OCI-LY7 (cell line): Measurements from ENCODE around the gene PARD6A. TPM values are rescaled to one million over a fixed set of nuclear protein-coding genes. Genes with fewer than 3 reads are reported as not detected.

Experiments used
- total RNA-seq, 2 experiments: library from RNA; depleted of rRNA in 1 of 2; stranded (reverse); fragments of >200 nt in 1 of 2; shearing (Covaris generic) in 1 of 2; gene quantifications; 2 replicates each; pipeline ENCODE4 v1.2.3, GENCODE V29; 2014 to 2022

The PARD6A gene
- total RNA-seq, 2 experiments from 2014 or later, result 14.0 to 23.3 TPM

Other genes with a start within 250 kb of the PARD6A start
- gene ZDHHC1, start 244.5 kb upstream of the PARD6A start, total RNA-seq (2014; rRNA removed; shearing (Covaris generic)), result not detected in 2 replicates
- gene ZDHHC1, start 244.5 kb upstream of the PARD6A start, total RNA-seq (2022), result not detected in 2 replicates
- not detected in 2 replicates for gene HSD11B2, start 229.8 kb upstream of the PARD6A start, total RNA-seq (2014; rRNA removed; shearing (Covaris generic))
- gene HSD11B2, start 229.8 kb upstream of the PARD6A start, total RNA-seq (2022), result not detected in 2 replicates
- gene ATP6V0D1, start 179.8 kb upstream of the PARD6A start, total RNA-seq (2014; rRNA removed; shearing (Covaris generic)), result 13.5 and 24.4 TPM in 2 replicates
- 34.0 and 38.0 TPM in 2 replicates for gene ATP6V0D1, start 179.8 kb upstream of the PARD6A start, total RNA-seq (2022)
- gene AGRP, start 177.4 kb upstream of the PARD6A start, total RNA-seq (2014; rRNA removed; shearing (Covaris generic)), result not detected in 2 replicates
- 0.52 TPM in 1 of 2 replicates, not detected in the other for gene AGRP, start 177.4 kb upstream of the PARD6A start, total RNA-seq (2022)
- 8.9 and 9.7 TPM in 2 replicates for gene RIPOR1, start 132.1 kb upstream of the PARD6A start, total RNA-seq (2014; rRNA removed; shearing (Covaris generic))
- gene RIPOR1, start 132.1 kb upstream of the PARD6A start, total RNA-seq (2022), result 26.4 and 40.2 TPM in 2 replicates
- 70.6 and 72.1 TPM in 2 replicates for gene CTCF, start 98.4 kb upstream of the PARD6A start, total RNA-seq (2014; rRNA removed; shearing (Covaris generic))
- 83.5 and 93.3 TPM in 2 replicates for gene CTCF, start 98.4 kb upstream of the PARD6A start, total RNA-seq (2022)
- gene CARMIL2, start 15.8 kb upstream of the PARD6A start, total RNA-seq (2014; rRNA removed; shearing (Covaris generic)), result 98.0 and 114 TPM in 2 replicates
- 200 and 202 TPM in 2 replicates for gene CARMIL2, start 15.8 kb upstream of the PARD6A start, total RNA-seq (2022)
- 33.7 and 41.7 TPM in 2 replicates for gene ACD, start 700 bp upstream of the PARD6A start, total RNA-seq (2014; rRNA removed; shearing (Covaris generic))
- 45.4 and 50.2 TPM in 2 replicates for gene ACD, start 700 bp upstream of the PARD6A start, total RNA-seq (2022)
- 15.7 and 18.3 TPM in 2 replicates for gene ENKD1, start 5.8 kb downstream of the PARD6A start, total RNA-seq (2014; rRNA removed; shearing (Covaris generic))
- gene ENKD1, start 5.8 kb downstream of the PARD6A start, total RNA-seq (2022), result 8.1 and 8.4 TPM in 2 replicates
- gene C16orf86, start 5.9 kb downstream of the PARD6A start, total RNA-seq (2014; rRNA removed; shearing (Covaris generic)), result 4.7 and 8.5 TPM in 2 replicates
- gene C16orf86, start 5.9 kb downstream of the PARD6A start, total RNA-seq (2022), result 6.8 and 7.8 TPM in 2 replicates
- gene GFOD2, start 58.4 kb downstream of the PARD6A start, total RNA-seq (2014; rRNA removed; shearing (Covaris generic)), result 13.2 and 16.2 TPM in 2 replicates
- 18.0 and 18.5 TPM in 2 replicates for gene GFOD2, start 58.4 kb downstream of the PARD6A start, total RNA-seq (2022)
- gene RANBP10, start 145.6 kb downstream of the PARD6A start, total RNA-seq (2014; rRNA removed; shearing (Covaris generic)), result 6.7 and 12.3 TPM in 2 replicates
- gene RANBP10, start 145.6 kb downstream of the PARD6A start, total RNA-seq (2022), result 20.0 and 21.4 TPM in 2 replicates
- 0.28 and 0.76 TPM in 2 replicates for gene TSNAXIP1, start 145.9 kb downstream of the PARD6A start, total RNA-seq (2014; rRNA removed; shearing (Covaris generic))
- gene TSNAXIP1, start 145.9 kb downstream of the PARD6A start, total RNA-seq (2022), result 0.68 and 0.91 TPM in 2 replicates
- gene THAP11, start 181.4 kb downstream of the PARD6A start, total RNA-seq (2014; rRNA removed; shearing (Covaris generic)), result 52.9 and 66.3 TPM in 2 replicates
- 38.8 and 39.5 TPM in 2 replicates for gene THAP11, start 181.4 kb downstream of the PARD6A start, total RNA-seq (2022)
- gene NUTF2, start 186.0 kb downstream of the PARD6A start, total RNA-seq (2014; rRNA removed; shearing (Covaris generic)), result 168 and 187 TPM in 2 replicates
- gene NUTF2, start 186.0 kb downstream of the PARD6A start, total RNA-seq (2022), result 143 and 144 TPM in 2 replicates
- 74.7 and 85.3 TPM in 2 replicates for gene CENPT, start 186.7 kb downstream of the PARD6A start, total RNA-seq (2014; rRNA removed; shearing (Covaris generic))
- 48.9 and 55.4 TPM in 2 replicates for gene CENPT, start 186.7 kb downstream of the PARD6A start, total RNA-seq (2022)
- 58.4 and 89.6 TPM in 2 replicates for gene EDC4, start 212.1 kb downstream of the PARD6A start, total RNA-seq (2014; rRNA removed; shearing (Covaris generic))
- 86.6 and 100 TPM in 2 replicates for gene EDC4, start 212.1 kb downstream of the PARD6A start, total RNA-seq (2022)
- gene NRN1L, start 223.9 kb downstream of the PARD6A start, total RNA-seq (2014; rRNA removed; shearing (Covaris generic)), result 0.66 and 1.7 TPM in 2 replicates
- gene NRN1L, start 223.9 kb downstream of the PARD6A start, total RNA-seq (2022), result 0.80 and 1.2 TPM in 2 replicates
- 9.7 and 10.4 TPM in 2 replicates for gene PSKH1, start 232.3 kb downstream of the PARD6A start, total RNA-seq (2014; rRNA removed; shearing (Covaris generic))
- 23.8 and 27.1 TPM in 2 replicates for gene PSKH1, start 232.3 kb downstream of the PARD6A start, total RNA-seq (2022)